Breast epithelium (tissue), 3 donors: ENCODE measurements around the gene PDHB.

Experiments used
- CTCF ChIP-seq, 3 donors: fragments of 450-650 bp; IDR thresholded peaks; one replicate each; pipeline ENCODE4 v1.5.1; 2016 to 2017; ENCODE audit warnings: antibody characterized with exemption in 3 of 3, mild to moderate bottlenecking in 3 of 3, moderate library complexity in 3 of 3
- POLR2A ChIP-seq: fragments of 450-650 bp; IDR thresholded peaks from one replicate; pipeline ENCODE4 v1.6.1; 2016; ENCODE audit warnings: antibody characterized with exemption, mild to moderate bottlenecking, moderate library complexity
- POLR2AphosphoS5 ChIP-seq, 3 donors: sonication (generic); formaldehyde crosslinking; IDR thresholded peaks; one replicate each; pipeline ENCODE4 v1.6.1; 2017; ENCODE audit warnings: antibody characterized with exemption in 3 of 3

- no peak for TF ChIP-seq POLR2AphosphoS5 (IDR thresholded peaks at IDR 0.05)
- no peak for TF ChIP-seq CTCF (IDR thresholded peaks at IDR 0.05)
- no peak for TF ChIP-seq POLR2A
Observed at GRCh38 chr3:58469096-58469495, 35.5 kb upstream of the PDHB start.
